Colonic mucosa (tissue), 4 donors: ENCODE results near the gene METTL17. TPM values are rescaled to one million over a fixed set of nuclear protein-coding genes. Genes with fewer than 3 reads are reported as not detected.
A peak's percentile ranks its signal among the peaks of the same experiment; 100 is the strongest.

Experiments used
- DNase-seq: peaks from one replicate; pipeline ENCODE4 v3.0.0-alpha.2; 2020
- H3K27ac ChIP-seq: fragments of 200-600 bp; one replicate; pipeline ENCODE4 v1.8.0; 2021
- H3K27me3 ChIP-seq: fragments of 200-600 bp; one replicate; pipeline ENCODE4 v1.8.0; 2021
- H3K36me3 ChIP-seq: fragments of 200-600 bp; one replicate; pipeline ENCODE4 v1.8.0; 2021
- H3K4me1 ChIP-seq: fragments of 200-600 bp; one replicate; pipeline ENCODE4 v1.8.0; 2021; ENCODE audit warnings: mild to moderate bottlenecking
- H3K4me3 ChIP-seq: fragments of 200-600 bp; one replicate; pipeline ENCODE4 v1.8.0; 2021
- H3K9ac ChIP-seq, 2 donors: one replicate each; pipeline ENCODE4 v1.7.0; 2013; ENCODE audit warnings: control low read depth in 2 of 2, low read depth in 2 of 2, low read length in 2 of 2
- H3K9me3 ChIP-seq: fragments of 200-600 bp; one replicate; pipeline ENCODE4 v1.8.0; 2021
- intact Hi-C: fragments of 100-400 bp; cut with DNase I; formaldehyde crosslinking; loops from one replicate; pipeline ENCODE4 v1.14.1; 2022
- total RNA-seq, 2 donors: library from RNA; stranded (reverse); fragmentation: NEBNext Ultra II Directional in 1 of 2; extraction: Animal tissue kit (Norgen Biotek cat#: 25700) in 1 of 2; gene quantifications; one replicate each; pipeline ENCODE4 v1.2.1, GENCODE V29; 2021
- TF ChIP-seq, protein P1 (sequence below): fragments of 200-600 bp; IDR thresholded peaks from one replicate; pipeline ENCODE4 v1.8.0; 2022; ENCODE audit warnings: antibody characterized with exemption, mild to moderate bottlenecking
- donor health status: healthy.
- donor health status: DM: no; HTN: no; CAD: no.
- donor health status: DM: no; HTN: no; CAD: no.

Gene METTL17
- total RNA-seq, 2 donors from 2014 or later = 59.6 to 79.3 TPM

DNA sequence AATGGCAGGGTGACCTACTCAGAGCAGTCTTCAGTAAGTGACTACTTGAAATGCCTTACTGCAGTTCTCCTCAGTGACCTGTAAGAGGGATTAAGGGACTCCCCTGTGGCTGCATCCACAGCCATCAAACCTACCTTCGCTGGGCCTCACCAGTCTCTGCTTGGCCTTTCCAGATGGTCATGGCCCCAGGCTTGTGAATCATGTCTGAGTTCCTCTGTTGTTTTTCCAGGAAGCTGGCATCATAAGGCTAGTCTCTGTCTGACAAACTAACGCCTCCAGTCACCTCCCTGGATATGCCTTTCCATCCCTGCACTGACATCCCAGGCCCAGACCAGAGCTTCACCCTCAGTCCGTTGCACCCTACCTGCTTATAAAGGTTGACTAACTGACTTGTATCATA lies 20.4 kb upstream of the METTL17 start:
- intact Hi-C loops = no loop called here
- no peaks in the 10 kb centered on the region for H3K27me3 ChIP-seq
- H3K36me3 ChIP-seq = no peaks in the 10 kb centered on the region
- no peaks in the 10 kb centered on the region for H3K9me3 ChIP-seq
- no peak overlapping the region for H3K27ac ChIP-seq
- H3K4me1 ChIP-seq = peaks cover 3% of the 10 kb centered on the region
- H3K9ac ChIP-seq = no peak overlapping the region
- no peak for DNase-seq
- no peak overlapping the region for H3K4me3 ChIP-seq
- TF ChIP-seq, protein P1, sequence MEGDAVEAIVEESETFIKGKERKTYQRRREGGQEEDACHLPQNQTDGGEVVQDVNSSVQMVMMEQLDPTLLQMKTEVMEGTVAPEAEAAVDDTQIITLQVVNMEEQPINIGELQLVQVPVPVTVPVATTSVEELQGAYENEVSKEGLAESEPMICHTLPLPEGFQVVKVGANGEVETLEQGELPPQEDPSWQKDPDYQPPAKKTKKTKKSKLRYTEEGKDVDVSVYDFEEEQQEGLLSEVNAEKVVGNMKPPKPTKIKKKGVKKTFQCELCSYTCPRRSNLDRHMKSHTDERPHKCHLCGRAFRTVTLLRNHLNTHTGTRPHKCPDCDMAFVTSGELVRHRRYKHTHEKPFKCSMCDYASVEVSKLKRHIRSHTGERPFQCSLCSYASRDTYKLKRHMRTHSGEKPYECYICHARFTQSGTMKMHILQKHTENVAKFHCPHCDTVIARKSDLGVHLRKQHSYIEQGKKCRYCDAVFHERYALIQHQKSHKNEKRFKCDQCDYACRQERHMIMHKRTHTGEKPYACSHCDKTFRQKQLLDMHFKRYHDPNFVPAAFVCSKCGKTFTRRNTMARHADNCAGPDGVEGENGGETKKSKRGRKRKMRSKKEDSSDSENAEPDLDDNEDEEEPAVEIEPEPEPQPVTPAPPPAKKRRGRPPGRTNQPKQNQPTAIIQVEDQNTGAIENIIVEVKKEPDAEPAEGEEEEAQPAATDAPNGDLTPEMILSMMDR = no peak

DNA sequence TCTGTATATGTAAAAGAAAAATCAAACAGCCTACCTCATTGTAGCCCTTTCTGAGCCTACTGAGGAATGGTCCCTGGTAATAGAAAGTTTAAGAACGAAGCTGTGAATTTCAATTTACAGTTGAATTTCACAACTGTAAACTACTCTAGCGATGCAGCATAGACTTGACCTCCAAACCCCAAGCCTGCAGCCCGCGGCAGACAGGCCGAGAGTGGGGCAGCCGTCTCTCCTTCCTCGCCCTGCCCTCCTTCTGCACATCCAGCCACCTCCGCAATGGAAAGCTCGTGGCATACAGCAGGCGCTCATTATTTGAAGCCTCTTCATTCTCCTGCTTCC lies 19.2 kb upstream of the METTL17 start:
- no peaks in the 10 kb centered on the region for H3K9me3 ChIP-seq
- intact Hi-C loops = loop anchor here (2.0 to 10.0 kb wide), 2 partner anchors 112 to 276 kb away; no protein-coding TSS in a partner anchor
- TF ChIP-seq, protein P1 = no peak
- H3K9ac ChIP-seq = peak overlapping the region; percentile 21 to 47
- H3K4me1 ChIP-seq = peaks cover 3% of the 10 kb centered on the region
- DNase-seq = no peak
- H3K4me3 ChIP-seq = peak overlapping the region; percentile 50
- H3K36me3 ChIP-seq = no peaks in the 10 kb centered on the region
- H3K27me3 ChIP-seq = no peaks in the 10 kb centered on the region
- no peak overlapping the region for H3K27ac ChIP-seq

DNA sequence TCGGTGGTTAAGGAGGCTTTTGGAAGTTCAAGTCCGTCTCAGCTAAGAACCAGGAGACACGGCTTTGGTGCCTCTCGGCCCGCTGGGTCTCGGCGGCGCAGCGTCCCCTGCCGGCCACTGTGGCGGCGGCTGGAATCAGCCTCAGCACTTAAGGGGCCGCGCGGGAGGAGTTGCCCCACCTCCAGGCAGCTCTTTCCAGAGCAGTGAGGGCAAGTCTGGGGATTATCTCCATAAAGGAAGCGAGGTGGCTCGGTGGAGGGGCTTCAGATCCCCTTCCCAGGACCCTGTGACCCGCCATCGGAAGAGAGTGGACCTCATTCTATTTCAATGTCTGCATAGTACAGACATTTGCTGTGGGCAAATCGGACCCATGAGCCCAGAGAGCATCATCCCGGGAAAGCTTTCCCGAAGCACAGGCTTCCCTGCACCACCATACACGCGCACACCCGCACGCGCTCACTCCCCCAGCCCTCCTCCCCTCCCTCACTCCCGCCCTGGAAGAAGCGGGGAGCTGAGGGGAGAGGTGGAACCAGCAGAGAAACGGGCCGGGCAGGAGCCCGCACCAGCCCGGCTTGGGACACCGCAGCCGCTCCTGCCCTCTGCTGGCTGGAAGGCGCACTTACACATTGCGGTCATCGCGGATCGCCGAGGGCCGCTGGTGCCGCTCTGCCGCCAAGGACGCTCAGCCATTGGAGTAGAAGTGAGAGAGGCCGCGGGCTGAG lies 18.6 kb upstream of the METTL17 start:
- Histone ChIP-seq H3K4me1 (peaks cover 3% of the 10 kb centered on the region), H3K27ac (peak overlapping the region; percentile 34), H3K9me3 (no peaks in the 10 kb centered on the region), H3K36me3 (no peaks in the 10 kb centered on the region), H3K9ac (peak overlapping the region; percentile 47 to 64), H3K27me3 (no peaks in the 10 kb centered on the region), H3K4me3 (peak overlapping the region; percentile 50)
- TF ChIP-seq, protein P1 = peak; percentile 74
- peak; percentile 82 for DNase-seq
- intact Hi-C loops = loop anchor here (2.0 to 10.0 kb wide), 2 partner anchors 112 to 276 kb away; no protein-coding TSS in a partner anchor

DNA sequence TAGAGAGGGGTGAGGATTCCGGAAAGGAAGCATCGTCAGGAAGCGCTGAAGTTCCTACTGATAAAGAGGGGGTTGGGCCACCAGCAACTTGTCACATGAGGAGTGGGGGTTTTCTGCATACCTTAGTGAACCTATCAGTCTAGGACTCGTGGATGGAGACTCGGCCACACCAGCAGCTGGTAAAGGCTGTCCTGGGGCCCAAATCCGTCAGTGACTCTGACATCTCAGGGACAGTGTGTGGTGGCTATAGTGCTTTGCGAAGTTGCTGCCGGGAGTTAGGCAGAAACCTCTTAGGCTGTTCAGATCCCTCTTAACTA lies 18.1 kb upstream of the METTL17 start:
- no peaks in the 10 kb centered on the region for H3K36me3 ChIP-seq
- H3K4me1 ChIP-seq = peaks cover 3% of the 10 kb centered on the region
- H3K27ac ChIP-seq = no peak overlapping the region
- DNase-seq = no peak
- intact Hi-C loops = loop anchor here (2.0 to 10.0 kb wide), 2 partner anchors 113 to 277 kb away; no protein-coding TSS in a partner anchor
- no peaks in the 10 kb centered on the region for H3K9me3 ChIP-seq
- H3K4me3 ChIP-seq = peak overlapping the region; percentile 50
- no peaks in the 10 kb centered on the region for H3K27me3 ChIP-seq
- no peak overlapping the region for H3K9ac ChIP-seq
- TF ChIP-seq, protein P1 = no peak

DNA sequence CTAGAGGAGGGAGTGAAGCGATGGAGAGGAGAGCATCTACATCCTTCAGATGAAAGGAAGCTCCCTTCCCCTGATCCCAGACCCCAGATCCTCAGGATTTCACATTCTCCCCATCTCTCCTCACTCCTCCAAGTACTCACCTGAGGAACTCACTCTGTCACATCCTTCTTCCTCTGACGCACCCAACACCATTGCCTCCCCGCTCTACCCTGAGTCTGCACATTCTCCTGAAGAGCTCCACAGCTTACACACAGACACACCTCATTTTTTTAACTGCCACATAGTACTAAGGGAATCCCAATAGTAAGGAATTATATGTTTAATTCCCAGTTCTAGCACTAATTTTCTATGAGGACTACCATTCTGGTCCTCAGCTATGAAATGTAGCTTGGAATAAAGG lies 16.3 kb upstream of the METTL17 start:
- intact Hi-C loops = loop anchor here (10.0 kb wide), 1 partner anchor 279 kb away; no protein-coding TSS in a partner anchor
- no peak for DNase-seq
- TF ChIP-seq, protein P1 = no peak

More for the DNA sequence above, 16.3 kb upstream of the METTL17 start:
- H3K27ac ChIP-seq = no peak overlapping the region
- no peaks in the 10 kb centered on the region for H3K36me3 ChIP-seq
- H3K4me3 ChIP-seq = no peak overlapping the region
- H3K9me3 ChIP-seq = no peaks in the 10 kb centered on the region
- H3K4me1 ChIP-seq = peaks cover 3% of the 10 kb centered on the region
- no peaks in the 10 kb centered on the region for H3K27me3 ChIP-seq
- no peak overlapping the region for H3K9ac ChIP-seq
